Chondrocyte (in vitro differentiated cells): ENCODE results near the gene CAVIN3. TPM values are rescaled to one million over a fixed set of nuclear protein-coding genes. Genes with fewer than 3 reads are reported as not detected.
A peak's percentile ranks its signal among the peaks of the same experiment; 100 is the strongest.

Source experiments
- DNase-seq: peaks from one replicate; pipeline ENCODE4 v3.0.0; 2021; ENCODE audit warnings: mixed read lengths, low spot score
- H3K27ac Mint-ChIP-seq: one replicate; pipeline ENCODE4 v1.8.0; 2021; ENCODE audit warnings: mild to moderate bottlenecking, moderate library complexity, mixed read lengths; ENCODE audit not compliant: unreplicated experiment
- H3K27me3 Mint-ChIP-seq: 2 replicates; pipeline ENCODE4 v1.8.0; 2021; ENCODE audit warnings: low read depth, mixed read lengths
- H3K36me3 Mint-ChIP-seq: 2 replicates; pipeline ENCODE4 v1.8.0; 2021; ENCODE audit warnings: low read depth, mixed read lengths
- H3K4me1 Mint-ChIP-seq: 2 replicates; pipeline ENCODE4 v1.8.0; 2021; ENCODE audit warnings: low read depth, mild to moderate bottlenecking, mixed read lengths
- H3K4me3 Mint-ChIP-seq: one replicate; pipeline ENCODE4 v1.8.0; 2021; ENCODE audit warnings: mild to moderate bottlenecking, moderate library complexity, mixed read lengths; ENCODE audit not compliant: unreplicated experiment
- H3K9me3 Mint-ChIP-seq: 2 replicates; pipeline ENCODE4 v1.8.0; 2021; ENCODE audit warnings: low read depth, mixed read lengths
- total RNA-seq: library from RNA; stranded (reverse); gene quantifications from 3 replicates; pipeline ENCODE4 v1.2.1, GENCODE V29; 2021
- TF ChIP-seq, protein P1 (sequence below): fragments of 200-600 bp; sonication (generic); IDR thresholded peaks from 2 replicates; pipeline ENCODE4 v1.5.0; 2021; ENCODE audit warnings: antibody characterized with exemption, mild to moderate bottlenecking, moderate library complexity

CAVIN3 gene
- total RNA-seq, 1 donor from 2014 or later: 123 TPM

DNA sequence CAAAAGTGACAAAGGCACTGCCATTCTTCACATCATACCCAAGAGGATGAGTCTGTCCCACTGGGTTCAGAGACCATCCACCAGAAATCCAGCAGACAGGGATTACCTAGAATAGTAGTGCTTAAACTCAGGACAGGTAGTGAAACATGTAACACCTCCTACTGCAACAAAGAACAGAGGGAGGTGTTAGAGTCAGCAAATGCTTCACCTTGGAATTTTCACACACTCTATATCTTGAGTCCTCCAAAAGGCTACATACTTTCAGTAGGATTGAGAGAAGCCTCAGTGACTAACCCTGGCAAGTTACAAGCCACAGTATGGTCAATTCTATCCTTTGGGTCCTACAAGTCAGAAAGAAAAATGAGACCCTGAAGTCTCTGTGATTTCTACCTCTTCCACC, 6.0 kb upstream of the CAVIN3 start:
- TF ChIP-seq, protein P1, sequence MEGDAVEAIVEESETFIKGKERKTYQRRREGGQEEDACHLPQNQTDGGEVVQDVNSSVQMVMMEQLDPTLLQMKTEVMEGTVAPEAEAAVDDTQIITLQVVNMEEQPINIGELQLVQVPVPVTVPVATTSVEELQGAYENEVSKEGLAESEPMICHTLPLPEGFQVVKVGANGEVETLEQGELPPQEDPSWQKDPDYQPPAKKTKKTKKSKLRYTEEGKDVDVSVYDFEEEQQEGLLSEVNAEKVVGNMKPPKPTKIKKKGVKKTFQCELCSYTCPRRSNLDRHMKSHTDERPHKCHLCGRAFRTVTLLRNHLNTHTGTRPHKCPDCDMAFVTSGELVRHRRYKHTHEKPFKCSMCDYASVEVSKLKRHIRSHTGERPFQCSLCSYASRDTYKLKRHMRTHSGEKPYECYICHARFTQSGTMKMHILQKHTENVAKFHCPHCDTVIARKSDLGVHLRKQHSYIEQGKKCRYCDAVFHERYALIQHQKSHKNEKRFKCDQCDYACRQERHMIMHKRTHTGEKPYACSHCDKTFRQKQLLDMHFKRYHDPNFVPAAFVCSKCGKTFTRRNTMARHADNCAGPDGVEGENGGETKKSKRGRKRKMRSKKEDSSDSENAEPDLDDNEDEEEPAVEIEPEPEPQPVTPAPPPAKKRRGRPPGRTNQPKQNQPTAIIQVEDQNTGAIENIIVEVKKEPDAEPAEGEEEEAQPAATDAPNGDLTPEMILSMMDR: no peak
- peaks cover 4% of the 10 kb centered on the region for H3K36me3 Mint-ChIP-seq
- peaks cover 23% of the 10 kb centered on the region for H3K4me1 Mint-ChIP-seq
- no peak overlapping the region for H3K27ac Mint-ChIP-seq
- H3K9me3 Mint-ChIP-seq: no peaks in the 10 kb centered on the region
- no peak for DNase-seq
- H3K27me3 Mint-ChIP-seq: peaks cover 4% of the 10 kb centered on the region
- H3K4me3 Mint-ChIP-seq: no peak overlapping the region

DNA sequence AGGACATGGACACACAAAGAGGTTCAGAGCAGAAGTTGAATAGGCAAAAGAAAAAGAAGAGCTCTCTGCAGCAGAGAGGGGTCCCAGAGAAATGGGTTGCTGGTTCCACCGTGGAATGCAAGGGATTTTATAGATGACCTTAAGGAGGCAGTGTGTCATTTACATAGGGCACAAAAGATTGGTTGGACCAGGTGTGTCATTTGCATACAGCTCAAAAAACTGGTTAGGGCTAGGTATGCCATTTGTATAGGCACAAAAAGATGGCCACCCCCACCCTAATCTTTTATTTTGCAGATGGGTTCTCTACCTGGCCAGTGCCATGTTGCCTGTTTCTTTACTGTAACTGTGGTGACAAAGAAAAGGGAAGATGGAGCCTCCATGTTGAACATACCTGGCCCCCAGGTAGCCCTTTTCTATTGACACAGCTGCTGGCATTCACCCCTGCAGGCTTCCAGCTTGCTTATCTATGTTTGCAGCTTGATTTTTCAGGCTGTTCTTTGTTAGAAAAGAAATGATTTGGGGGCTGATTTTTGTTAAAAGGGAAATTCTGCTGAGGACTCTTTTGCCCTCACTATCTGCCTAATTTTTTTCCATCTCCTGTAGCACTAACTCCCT, 3.1 kb upstream of the CAVIN3 start:
- DNase-seq: no peak
- no peaks in the 10 kb centered on the region for H3K9me3 Mint-ChIP-seq
- H3K27ac Mint-ChIP-seq: no peak overlapping the region
- H3K4me3 Mint-ChIP-seq: no peak overlapping the region
- TF ChIP-seq, protein P1: no peak
- peaks cover 2% of the 10 kb centered on the region for H3K36me3 Mint-ChIP-seq
- peaks cover 38% of the 10 kb centered on the region for H3K4me1 Mint-ChIP-seq
- no peaks in the 10 kb centered on the region for H3K27me3 Mint-ChIP-seq

DNA sequence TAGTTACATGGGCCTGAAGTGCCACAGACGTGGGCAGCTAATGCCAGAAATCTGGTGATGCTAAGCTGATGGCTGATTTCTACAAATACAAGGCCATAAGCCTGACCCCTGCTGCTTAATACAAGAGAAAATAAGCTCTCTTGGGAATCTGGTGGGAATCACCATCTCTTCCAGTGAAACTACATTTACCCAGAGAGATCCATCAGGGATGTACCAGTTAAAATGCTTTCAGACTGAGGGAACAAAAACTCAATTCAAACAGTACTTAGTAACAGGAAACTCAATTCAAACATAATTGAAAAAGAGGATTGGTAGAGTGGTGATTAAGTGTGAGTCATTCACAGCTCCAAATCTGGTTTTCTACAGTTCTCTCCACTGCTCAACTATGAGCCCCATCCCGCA, 1.7 kb upstream of the CAVIN3 start:
- DNase-seq: no peak
- H3K9me3 Mint-ChIP-seq: no peaks in the 10 kb centered on the region
- no peak overlapping the region for H3K4me3 Mint-ChIP-seq
- peaks cover 38% of the 10 kb centered on the region for H3K4me1 Mint-ChIP-seq
- TF ChIP-seq, protein P1: no peak
- no peaks in the 10 kb centered on the region for H3K27me3 Mint-ChIP-seq
- peaks cover 8% of the 10 kb centered on the region for H3K36me3 Mint-ChIP-seq
- H3K27ac Mint-ChIP-seq: peak overlapping the region; percentile 98

DNA sequence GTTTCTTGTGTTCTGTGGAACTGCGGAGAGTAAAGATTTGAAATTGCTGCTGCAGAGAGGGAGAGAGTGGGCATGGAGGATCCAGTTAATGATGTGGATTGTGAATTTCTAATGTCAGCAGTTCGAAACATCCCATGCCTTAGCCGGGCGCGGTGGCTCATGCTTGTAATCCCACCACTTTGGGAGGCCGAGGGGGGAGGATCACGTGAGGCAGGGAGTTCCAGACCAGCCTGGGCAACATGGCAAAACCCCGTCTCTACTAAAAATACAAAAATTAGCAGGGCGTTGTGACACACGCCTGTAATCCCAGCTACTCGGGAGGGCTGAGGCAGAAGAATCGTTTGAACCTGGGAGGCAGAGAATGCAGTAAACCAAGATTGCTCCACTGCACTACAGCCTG, 1.1 kb upstream of the CAVIN3 start:
- DNase-seq: no peak
- peak overlapping the region; percentile 98 for H3K27ac Mint-ChIP-seq
- TF ChIP-seq, protein P1: no peak

DNA sequence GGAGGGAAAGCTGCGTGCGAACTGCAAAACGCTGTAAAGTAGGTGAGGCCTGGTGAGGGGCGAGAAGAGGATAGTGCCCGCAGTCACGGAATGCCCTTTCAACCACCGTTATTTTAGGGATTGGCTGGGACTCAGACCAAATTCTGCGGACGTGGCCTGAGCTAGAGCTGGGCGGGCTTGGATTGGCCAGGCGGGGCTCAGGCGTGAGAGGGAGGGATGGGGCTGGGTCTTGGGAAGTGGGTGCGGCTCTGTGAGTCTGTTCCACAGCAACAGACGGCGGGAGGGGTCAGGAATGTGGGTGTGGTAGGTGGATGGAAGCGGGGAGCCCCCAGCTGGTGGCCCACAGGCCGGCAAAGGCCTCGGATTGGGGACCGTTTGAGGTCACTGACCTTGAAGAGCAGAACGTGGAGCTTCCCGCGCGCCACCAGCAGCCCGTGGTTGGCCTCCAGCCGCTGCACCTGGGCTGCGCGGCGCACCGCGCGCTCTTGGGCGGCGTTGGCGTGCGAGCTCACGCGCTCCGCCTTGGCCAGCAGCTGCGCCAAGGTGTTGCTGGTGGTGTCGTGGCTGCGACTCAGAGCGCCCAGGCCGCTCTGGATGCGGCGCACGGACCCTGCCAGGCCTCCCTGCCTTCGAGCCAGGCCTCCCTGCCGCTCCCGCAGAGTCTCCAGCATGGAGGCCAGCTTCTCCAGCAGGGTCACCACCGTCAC, 444 bp downstream of the CAVIN3 start:
- H3K27ac Mint-ChIP-seq: peak overlapping the region; percentile 99
- peaks cover 6% of the 10 kb centered on the region for H3K36me3 Mint-ChIP-seq
- H3K4me3 Mint-ChIP-seq: peak overlapping the region; percentile 87
- no peaks in the 10 kb centered on the region for H3K27me3 Mint-ChIP-seq
- TF ChIP-seq, protein P1: no peak
- no peaks in the 10 kb centered on the region for H3K9me3 Mint-ChIP-seq
- DNase-seq: peak; percentile 93
- peaks cover 45% of the 10 kb centered on the region for H3K4me1 Mint-ChIP-seq

More for the DNA sequence above, 1.1 kb upstream of the CAVIN3 start:
- peak overlapping the region; percentile 87 for H3K4me3 Mint-ChIP-seq
- H3K36me3 Mint-ChIP-seq: peaks cover 8% of the 10 kb centered on the region
- no peaks in the 10 kb centered on the region for H3K27me3 Mint-ChIP-seq
- no peaks in the 10 kb centered on the region for H3K9me3 Mint-ChIP-seq
- peaks cover 38% of the 10 kb centered on the region for H3K4me1 Mint-ChIP-seq
